ENCODE measurements around the gene AIFM3.

- TF ChIP-seq CTCF (IDR thresholded peaks at IDR 0.05) = no peak
- no peak for TF ChIP-seq POLR2A (IDR thresholded peaks at IDR 0.05)
Measured at GRCh38 chr22:21025763-21026755, 59.0 kb downstream of the AIFM3 start.

All from lower leg skin (tissue), 3 donors.